ENCODE results near the gene PPP1R13L. TPM values are rescaled to one million over a fixed set of nuclear protein-coding genes. Genes with fewer than 3 reads are reported as not detected.

Gene PPP1R13L
- total and polyA plus RNA-seq, 10 donors, result 3.9 to 18.1 (median 12.1) TPM

DNA sequence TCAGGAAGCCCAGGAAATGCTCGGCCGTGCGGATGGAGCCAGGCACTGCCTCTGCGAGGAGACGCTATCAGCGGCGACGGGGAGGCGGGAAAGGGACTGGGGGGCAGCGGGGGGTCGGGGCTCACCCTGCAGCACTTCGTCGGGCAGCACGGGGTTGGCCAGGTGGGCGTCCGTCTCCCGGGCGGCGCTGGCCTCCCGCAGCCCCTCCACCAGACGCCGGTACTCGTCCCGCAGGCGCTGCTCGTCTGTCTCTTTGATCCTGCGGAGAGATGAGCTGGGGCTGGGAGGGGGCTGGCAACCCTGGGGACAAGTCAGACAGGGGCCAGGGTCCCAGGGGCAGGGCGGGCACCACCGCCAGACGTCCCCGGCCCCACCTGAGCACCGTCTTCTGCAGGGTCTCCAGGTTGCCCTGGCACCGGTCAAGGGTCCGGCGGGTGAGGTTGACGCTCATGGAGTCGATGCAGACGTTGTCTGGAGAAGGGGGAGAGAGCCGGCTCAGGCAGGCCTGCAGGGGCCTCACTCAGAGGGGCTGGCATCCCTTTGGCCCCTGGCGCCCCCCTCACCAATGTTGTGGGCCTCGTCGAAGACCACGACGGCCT is 40.9 kb downstream of the PPP1R13L start:
- TF ChIP-seq POLR2AphosphoS5 (IDR thresholded peaks at IDR 0.05) (no peak), POLR2A (IDR thresholded peaks at IDR 0.05) (no peak), CTCF (IDR thresholded peaks at IDR 0.05 in 8 of 11, conservative IDR thresholded peaks at IDR 0.05 in 3 of 11) (no peak)
- Histone ChIP-seq H3K27ac (no peak overlapping the region), H3K4me3 (no peak overlapping the region), H3K4me1 (peaks cover 0 to 10% (median 4%) of the 10 kb centered on the region in 6 donors), H3K9me3 (no peaks in the 10 kb centered on the region), H3K36me3 (peaks cover 0 to 70% (median 24%) of the 10 kb centered on the region in 6 donors), H3K27me3 (replicated peaks in 1 of 7) (no peaks in the 10 kb centered on the region)
- intact Hi-C loops (cut with DNase I; ENCODE audit: low total_unique reads), result no loop called here
- no peak for DNase-seq
- 92 to 98% (median 93%) methylated on average over 26 to 44 of the region's 44 CpGs for WGBS, 5 donors

DNA sequence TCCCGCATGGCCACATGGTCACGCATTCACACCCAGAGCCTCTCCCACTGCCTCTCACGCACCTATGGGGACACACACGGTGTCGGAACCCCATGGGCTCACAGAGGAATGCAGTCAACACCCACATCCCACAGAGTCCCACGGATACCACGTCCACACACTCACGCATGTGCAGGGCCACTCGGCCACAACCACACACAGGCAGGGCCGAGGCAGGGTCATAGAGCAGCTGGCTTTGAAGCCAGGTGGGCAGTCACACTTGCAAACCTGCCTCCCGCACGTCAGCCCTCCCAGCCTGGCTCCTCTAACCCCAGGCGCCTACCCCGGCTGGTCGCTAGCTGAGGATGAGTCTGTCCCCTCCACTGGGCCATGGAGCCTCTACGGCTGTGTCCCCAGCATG is 42.6 kb downstream of the PPP1R13L start:
- Histone ChIP-seq H3K27me3 (replicated peaks in 1 of 7) (no peaks in the 10 kb centered on the region), H3K9me3 (no peaks in the 10 kb centered on the region), H3K4me1 (no peaks in the 10 kb centered on the region), H3K27ac (no peak overlapping the region), H3K4me3 (no peak overlapping the region), H3K36me3 (peaks cover 0 to 87% (median 24%) of the 10 kb centered on the region in 6 donors)
- DNase-seq, result no peak
- TF ChIP-seq CTCF (IDR thresholded peaks at IDR 0.05 in 8 of 11, conservative IDR thresholded peaks at IDR 0.05 in 3 of 11) (no peak), POLR2AphosphoS5 (IDR thresholded peaks at IDR 0.05) (no peak), POLR2A (IDR thresholded peaks at IDR 0.05) (no peak)
- 81 to 95% (median 91%) methylated on average over 9 to 16 of the region's 16 CpGs for WGBS, 5 donors
- intact Hi-C loops (cut with DNase I; ENCODE audit: low total_unique reads), result no loop called here

- no peak overlapping the region for H3K4me3 ChIP-seq
- H3K27ac ChIP-seq, result no peak overlapping the region
- TF ChIP-seq CTCF (IDR thresholded peaks at IDR 0.05 in 8 of 11, conservative IDR thresholded peaks at IDR 0.05 in 3 of 11) (no peak), POLR2AphosphoS5 (IDR thresholded peaks at IDR 0.05) (no peak), POLR2A (IDR thresholded peaks at IDR 0.05) (no peak)
- no peak for DNase-seq
- no peaks in the 10 kb centered on the region for H3K4me1 ChIP-seq
- no peaks in the 10 kb centered on the region for H3K27me3 ChIP-seq (replicated peaks in 1 of 7)
- H3K36me3 ChIP-seq, result peaks cover 0 to 94% (median 24%) of the 10 kb centered on the region in 6 donors
- intact Hi-C loops (cut with DNase I; ENCODE audit: low total_unique reads), result no loop called here
- 92 to 95% (median 92%) methylated on average over 14 of the region's 14 CpGs for WGBS, 5 donors
- no peaks in the 10 kb centered on the region for H3K9me3 ChIP-seq
Measured at GRCh38 chr19:45361608-45362007, 43.3 kb downstream of the PPP1R13L start.

- intact Hi-C loops (cut with DNase I; ENCODE audit: low total_unique reads), result no loop called here
Measured at GRCh38 chr19:45358213-45358792, 46.6 kb downstream of the PPP1R13L start.

More at GRCh38 chr19:45358213-45358792, 46.6 kb downstream of the PPP1R13L start:
- H3K27ac ChIP-seq, result no peak overlapping the region
- H3K36me3 ChIP-seq, result peaks cover 0 to 100% (median 20%) of the 10 kb centered on the region in 6 donors
- 93 to 96% (median 95%) methylated on average over 12 of the region's 12 CpGs for WGBS, 5 donors
- TF ChIP-seq POLR2A (IDR thresholded peaks at IDR 0.05) (no peak), POLR2AphosphoS5 (IDR thresholded peaks at IDR 0.05) (no peak), CTCF (IDR thresholded peaks at IDR 0.05 in 8 of 11, conservative IDR thresholded peaks at IDR 0.05 in 3 of 11) (no peak)
- H3K4me1 ChIP-seq, result no peaks in the 10 kb centered on the region
- no peaks in the 10 kb centered on the region for H3K9me3 ChIP-seq
- no peaks in the 10 kb centered on the region for H3K27me3 ChIP-seq (replicated peaks in 1 of 7)
- no peak overlapping the region for H3K4me3 ChIP-seq
- no peak for DNase-seq

All from spleen (tissue), 11 donors.